ENCODE results near the gene CCHCR1.

The CCHCR1 gene

GRCh38 chr6:31126396-31127175 lies 31.0 kb downstream of the CCHCR1 start:
- TF ChIP-seq CTCF (IDR thresholded peaks at IDR 0.05; ENCODE audit: low read depth, low read length, missing control alignments): no peak
- DNase-seq: no peak
- H3K27me3 ChIP-seq (replicated peaks): peaks cover 4% of the 10 kb centered on the region
- H3K27ac ChIP-seq: no peak overlapping the region
- in situ Hi-C loops (cut with HindIII; ENCODE audit: low pct_ligation_motif_present, low sequenced_read_pairs): no loop called here
- no peaks in the 10 kb centered on the region for H3K36me3 ChIP-seq (replicated peaks)
- H3K4me3 ChIP-seq (ENCODE audit: low read depth, low read length): no peak overlapping the region

- Histone ChIP-seq H3K27ac (no peak overlapping the region), H3K36me3 (replicated peaks) (no peaks in the 10 kb centered on the region), H3K27me3 (replicated peaks) (peaks cover 4% of the 10 kb centered on the region), H3K4me3 (ENCODE audit: low read depth, low read length) (no peak overlapping the region)
- DNase-seq: peak; percentile 55
- no peak for TF ChIP-seq CTCF (IDR thresholded peaks at IDR 0.05; ENCODE audit: low read depth, low read length, missing control alignments)
- in situ Hi-C loops (cut with HindIII; ENCODE audit: low pct_ligation_motif_present, low sequenced_read_pairs): no loop called here
Observed at GRCh38 chr6:31125586-31126363, 31.8 kb downstream of the CCHCR1 start.

GRCh38 chr6:31125162-31125561 lies 32.4 kb downstream of the CCHCR1 start:
- in situ Hi-C loops (cut with HindIII; ENCODE audit: low pct_ligation_motif_present, low sequenced_read_pairs): no loop called here
- Histone ChIP-seq H3K36me3 (replicated peaks) (no peaks in the 10 kb centered on the region), H3K4me3 (ENCODE audit: low read depth, low read length) (no peak overlapping the region), H3K27me3 (replicated peaks) (peaks cover 4% of the 10 kb centered on the region), H3K27ac (no peak overlapping the region)
- TF ChIP-seq CTCF (IDR thresholded peaks at IDR 0.05; ENCODE audit: low read depth, low read length, missing control alignments): no peak
- peak; percentile 14 for DNase-seq

GRCh38 chr6:31122791-31123706 lies 34.6 kb downstream of the CCHCR1 start:
- Histone ChIP-seq H3K4me3 (ENCODE audit: low read depth, low read length) (no peak overlapping the region), H3K27ac (peak overlapping the region; percentile 66), H3K36me3 (replicated peaks) (no peaks in the 10 kb centered on the region), H3K27me3 (replicated peaks) (no peaks in the 10 kb centered on the region)
- no peak for TF ChIP-seq CTCF (IDR thresholded peaks at IDR 0.05; ENCODE audit: low read depth, low read length, missing control alignments)
- DNase-seq: peak; percentile 90
- in situ Hi-C loops (cut with HindIII; ENCODE audit: low pct_ligation_motif_present, low sequenced_read_pairs): no loop called here

GRCh38 chr6:31121131-31121790 lies 36.3 kb downstream of the CCHCR1 start:
- Histone ChIP-seq H3K4me3 (ENCODE audit: low read depth, low read length) (no peak overlapping the region), H3K27me3 (replicated peaks) (no peaks in the 10 kb centered on the region), H3K36me3 (replicated peaks) (no peaks in the 10 kb centered on the region), H3K27ac (no peak overlapping the region)
- in situ Hi-C loops (cut with HindIII; ENCODE audit: low pct_ligation_motif_present, low sequenced_read_pairs): no loop called here
- no peak for DNase-seq
- no peak for TF ChIP-seq CTCF (IDR thresholded peaks at IDR 0.05; ENCODE audit: low read depth, low read length, missing control alignments)

Measured in brain microvascular endothelial cell (primary cell).